NK-92 (cell line): Measurements from ENCODE around the gene VN1R5.
"Not testable (repeated sequence)": the region's sequence is repeated elsewhere in the genome, so short reads cannot be mapped to it uniquely, and the experiment has no call there.

ENCODE experiments used
- DNase-seq: peaks from one replicate; lab custom pipeline; 2025; ENCODE audit not compliant: unreplicated experiment; lab: John Stamatoyannopoulos, UW

VN1R5 gene

GRCh38 chr1:247270003-247270402, 14.1 kb downstream of the VN1R5 start:
- no peak for DNase-seq

- no peak for DNase-seq
Measured at GRCh38 chr1:247273013-247273412, 17.1 kb downstream of the VN1R5 start.

- DNase-seq: no peak
Measured at GRCh38 chr1:247274605-247275256, 18.9 kb downstream of the VN1R5 start.

GRCh38 chr1:247277191-247277590, 21.3 kb downstream of the VN1R5 start:
- DNase-seq: no peak

- no peak for DNase-seq
Measured at GRCh38 chr1:247281001-247281574, 25.2 kb downstream of the VN1R5 start.

- no peak for DNase-seq
Measured at GRCh38 chr1:247286134-247286670, 30.3 kb downstream of the VN1R5 start.

GRCh38 chr1:247287460-247287859, 31.6 kb downstream of the VN1R5 start:
- no peak for DNase-seq

- no peak for DNase-seq
Measured at GRCh38 chr1:247288341-247288740, 32.5 kb downstream of the VN1R5 start.

- not testable (repeated sequence) for DNase-seq
Measured at GRCh38 chr1:247289274-247289892, 33.5 kb downstream of the VN1R5 start.

- DNase-seq: no peak
Measured at GRCh38 chr1:247290576-247290975, 34.7 kb downstream of the VN1R5 start.

- DNase-seq: no peak
Measured at GRCh38 chr1:247291161-247291560, 35.3 kb downstream of the VN1R5 start.

GRCh38 chr1:247291833-247292561, 36.1 kb downstream of the VN1R5 start:
- DNase-seq: no peak

- DNase-seq: no peak
Measured at GRCh38 chr1:247293047-247293446, 37.2 kb downstream of the VN1R5 start.

- no peak for DNase-seq
Measured at GRCh38 chr1:247294282-247294681, 38.4 kb downstream of the VN1R5 start.

GRCh38 chr1:247295274-247295684, 39.4 kb downstream of the VN1R5 start:
- no peak for DNase-seq

- no peak for DNase-seq
Measured at GRCh38 chr1:247295746-247296145, 39.9 kb downstream of the VN1R5 start.

GRCh38 chr1:247296599-247297180, 40.8 kb downstream of the VN1R5 start:
- DNase-seq: no peak

- DNase-seq: no peak
Measured at GRCh38 chr1:247297263-247298123, 41.6 kb downstream of the VN1R5 start.

GRCh38 chr1:247298124-247298481, 42.2 kb downstream of the VN1R5 start:
- no peak for DNase-seq

GRCh38 chr1:247298701-247299100, 42.8 kb downstream of the VN1R5 start:
- DNase-seq: no peak
